Stimulated activated naive CD4-positive, alpha-beta T cell (primary cell): ENCODE measurements around the gene WLS.
"Not testable (repeated sequence)": the region's sequence is repeated elsewhere in the genome, so short reads cannot be mapped to it uniquely, and the experiment has no call there.

ENCODE experiments used
- DNase-seq, 6 experiments: peaks; one replicate each; lab custom pipeline; 2025; lab: John Stamatoyannopoulos, UW

Gene WLS

GRCh38 chr1:68232289-68233148 lies at the start of gene WLS:
WLS (minus strand) TSS chr1:68232523; CDS start chr1:68232299, 224 bp downstream.
- DNase-seq, result no peak

DNA sequence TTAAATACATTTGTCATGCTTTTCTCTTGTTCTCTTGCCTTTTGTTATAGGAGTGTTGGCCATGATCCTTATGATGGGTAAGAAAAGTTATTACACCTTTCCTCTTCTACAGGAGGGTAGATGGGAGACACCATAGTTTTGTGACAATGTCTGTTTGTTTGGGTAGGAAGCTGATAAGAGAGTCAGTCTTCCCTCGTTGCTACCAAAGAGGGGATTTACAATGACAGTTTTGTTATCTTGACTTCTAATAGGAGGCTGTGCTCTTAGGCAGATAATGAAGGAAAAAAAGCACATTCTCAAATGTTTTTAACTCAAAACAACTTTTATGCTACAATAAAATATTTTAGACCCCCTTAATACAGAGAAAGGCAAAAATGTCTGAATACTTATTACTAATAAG lies 48.0 kb upstream of the WLS start:
- DNase-seq, result no peak

- no peak for DNase-seq
These were observed 47.5 kb upstream of the WLS start for GRCh38 chr1:68279846-68280245.

DNA sequence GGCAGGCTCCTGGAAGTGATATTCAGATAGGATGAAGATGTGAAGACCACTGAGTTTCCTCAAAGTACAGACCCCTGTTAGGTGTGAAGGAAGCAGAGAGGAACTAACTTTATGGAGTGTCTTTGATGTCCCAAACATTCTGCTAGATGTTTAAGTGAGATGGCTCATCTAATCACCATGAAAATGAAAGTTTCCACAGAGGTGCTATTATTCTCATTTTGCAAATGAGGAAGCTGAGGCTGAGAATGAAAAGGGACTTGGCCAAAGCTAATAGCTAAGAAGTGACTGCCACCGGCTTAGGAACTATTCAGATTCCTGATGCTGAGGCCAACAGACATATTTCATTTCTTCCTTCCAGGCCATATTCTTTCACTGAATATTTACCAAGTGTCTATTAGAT lies 45.9 kb upstream of the WLS start:
- DNase-seq, result no peak

DNA sequence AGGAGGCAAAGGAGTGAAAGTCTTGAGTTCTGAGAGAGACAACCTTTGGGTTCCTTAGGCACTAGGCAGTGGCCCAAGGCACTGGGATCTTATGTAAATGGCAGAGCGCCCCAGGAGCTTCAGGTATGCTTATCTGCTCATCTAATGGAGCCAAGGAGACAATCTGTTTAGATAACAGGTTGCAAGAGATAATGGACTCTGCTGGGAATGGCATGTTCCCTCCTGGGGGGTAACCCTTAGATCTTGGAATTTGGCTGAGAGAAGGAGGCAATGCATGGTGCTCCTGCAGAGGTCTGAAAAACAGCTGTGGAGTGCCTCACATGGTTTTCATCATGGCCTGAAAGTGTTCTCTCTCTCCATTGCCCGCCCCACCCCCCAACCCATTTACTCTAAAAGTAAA lies 44.1 kb upstream of the WLS start:
- DNase-seq, result no peak

DNA sequence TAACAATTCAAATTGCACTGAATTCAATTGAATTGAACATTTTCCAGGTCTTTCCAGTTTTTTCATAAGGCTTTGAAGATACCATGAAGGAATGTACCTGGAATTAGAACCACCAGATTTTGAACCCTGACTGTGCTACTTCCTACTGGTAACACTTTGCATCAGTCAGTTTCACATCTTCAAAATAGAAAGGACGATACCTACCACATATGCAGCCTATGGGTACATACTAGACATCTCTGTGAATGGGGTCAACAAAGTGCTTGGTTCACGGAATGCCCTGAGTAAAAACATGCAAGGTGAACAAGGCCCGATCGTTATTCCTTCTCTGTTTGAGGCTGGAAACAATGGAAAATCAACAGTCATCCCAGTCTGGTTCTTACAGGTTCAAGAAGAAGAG lies 41.2 kb upstream of the WLS start:
- no peak for DNase-seq

DNA sequence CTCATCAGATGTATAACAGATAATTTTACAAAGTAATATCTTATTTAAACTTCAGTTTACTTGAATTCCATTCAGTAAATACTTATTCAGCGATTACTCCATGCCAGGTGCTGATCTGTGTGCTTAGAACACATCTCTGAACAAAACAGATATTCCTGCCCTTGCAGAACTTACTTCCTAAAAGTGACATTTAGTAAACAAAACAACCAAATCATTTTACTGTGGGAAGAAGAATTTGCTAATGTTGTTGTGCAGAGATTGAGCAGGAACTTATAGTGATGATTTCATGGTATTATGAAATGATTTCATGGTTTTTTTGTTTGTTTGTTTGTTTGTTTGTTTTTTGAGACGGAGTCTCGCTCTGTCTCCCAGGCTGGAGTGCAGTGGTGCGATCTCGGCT lies 39.3 kb upstream of the WLS start:
- no peak for DNase-seq

GRCh38 chr1:68270951-68271350 lies 38.6 kb upstream of the WLS start:
- DNase-seq, result no peak

GRCh38 chr1:68269637-68270430 lies 37.5 kb upstream of the WLS start:
- DNase-seq, result no peak

DNA sequence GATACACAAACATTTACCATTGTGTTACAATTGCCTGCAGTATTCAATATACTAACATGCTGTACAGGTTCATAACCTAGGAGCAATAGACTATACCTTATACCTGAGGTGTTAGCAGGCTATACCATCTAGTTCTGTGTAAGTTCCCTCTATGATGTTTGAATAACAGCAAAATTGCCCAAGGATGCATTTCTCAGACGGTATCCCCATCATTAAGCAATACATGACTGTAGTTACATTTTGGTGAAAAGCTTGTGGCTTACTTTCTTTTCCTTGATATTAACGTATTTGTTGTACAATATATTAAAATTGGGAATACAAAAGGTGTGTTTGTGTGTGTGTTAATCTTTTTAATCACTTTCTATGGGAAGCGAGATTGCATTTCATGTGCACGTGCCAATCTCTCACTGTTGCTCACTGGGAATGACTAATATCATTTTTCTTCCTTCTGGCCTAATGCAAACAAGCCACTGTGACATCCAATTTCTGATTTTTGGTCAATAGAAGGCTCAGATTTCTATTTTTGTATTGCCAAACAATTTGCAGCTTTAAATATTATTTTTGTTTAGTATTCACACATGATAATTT lies 36.7 kb upstream of the WLS start:
- no peak for DNase-seq

GRCh38 chr1:68256824-68257223 lies 24.5 kb upstream of the WLS start:
- DNase-seq, result not testable (repeated sequence)

- DNase-seq, result no peak
These were observed 23.0 kb upstream of the WLS start for GRCh38 chr1:68255301-68255700.

DNA sequence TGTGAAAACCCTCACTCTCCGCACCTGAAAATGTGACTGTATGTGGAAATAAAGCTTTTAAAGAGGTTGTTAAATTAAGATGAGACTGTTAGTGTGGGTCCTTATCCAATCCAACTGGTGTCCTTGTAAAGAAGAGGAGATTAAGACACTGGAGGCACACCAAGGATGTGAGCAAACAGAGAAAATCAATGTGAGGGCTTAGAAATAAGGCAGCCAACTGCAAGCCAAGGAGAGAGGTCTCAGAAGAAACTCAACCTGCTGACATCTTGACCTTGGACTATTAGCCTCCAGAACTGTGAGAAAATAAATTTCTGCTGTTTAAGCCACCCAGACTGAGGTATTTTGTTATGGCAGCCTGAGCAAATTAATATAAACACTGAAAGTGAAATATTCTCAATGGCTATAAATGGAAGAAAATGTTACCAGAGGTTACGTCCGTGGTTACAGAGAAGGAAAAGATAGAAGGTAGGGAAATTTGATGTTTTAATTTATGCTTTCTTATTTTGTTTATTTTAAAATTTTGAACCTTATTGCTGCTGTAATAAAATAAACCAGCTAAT lies 22.4 kb upstream of the WLS start:
- DNase-seq, result no peak

- DNase-seq, result no peak
These were observed 4.7 kb upstream of the WLS start for GRCh38 chr1:68237040-68237439.

DNA sequence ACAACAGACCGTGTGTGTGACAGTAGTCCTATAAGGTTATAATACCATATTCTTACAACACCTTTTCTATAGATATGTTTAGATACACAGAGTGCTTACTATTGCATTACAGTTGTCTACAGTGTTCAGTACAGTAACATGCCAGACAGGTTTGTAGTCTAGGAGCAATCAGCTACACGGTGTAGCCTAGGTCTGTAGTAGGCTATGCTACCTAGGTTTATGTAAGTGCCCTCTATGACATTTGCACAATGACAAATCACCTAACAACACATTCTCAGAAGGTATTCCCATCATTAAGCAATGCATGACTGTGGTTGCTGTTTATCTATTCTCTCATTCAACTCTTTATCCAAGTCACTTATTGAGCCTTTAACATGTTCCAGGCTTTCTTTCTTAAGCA lies 1.8 kb upstream of the WLS start:
- no peak for DNase-seq

GRCh38 chr1:68233202-68233601 lies 879 bp upstream of the WLS start:
- no peak for DNase-seq

DNA sequence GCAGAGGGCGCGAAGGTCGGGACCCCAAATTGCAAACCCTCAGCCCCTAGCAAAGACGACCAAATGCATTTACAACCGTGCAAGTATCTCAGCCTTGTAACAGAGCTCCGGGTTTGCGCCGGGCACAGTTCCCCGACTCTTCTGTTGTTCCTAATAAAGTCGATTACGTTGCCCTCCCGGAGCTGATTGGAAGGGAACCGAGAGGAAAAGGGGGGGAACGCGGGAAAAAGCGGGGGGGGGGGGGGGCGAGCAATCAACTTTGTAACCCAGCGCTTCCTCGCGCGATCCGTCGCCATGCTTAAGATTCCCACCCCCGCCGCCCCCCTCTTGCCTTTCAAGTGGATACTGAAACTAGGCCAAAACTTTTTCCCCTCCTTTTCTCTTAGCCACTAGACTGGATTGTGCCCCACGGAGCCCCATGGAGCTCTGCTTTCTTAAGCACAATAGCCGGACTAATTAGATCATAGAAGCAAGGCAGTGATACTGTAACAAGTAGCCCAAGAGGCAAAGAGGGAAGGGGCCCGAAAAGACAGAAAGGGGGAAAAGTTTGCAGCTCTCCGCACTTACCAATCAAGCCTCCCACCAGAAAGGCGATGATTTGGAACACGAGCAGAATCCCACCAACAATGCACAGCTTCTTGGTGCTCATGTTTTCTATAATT lies 565 bp downstream of the WLS start:
- no peak for DNase-seq

DNA sequence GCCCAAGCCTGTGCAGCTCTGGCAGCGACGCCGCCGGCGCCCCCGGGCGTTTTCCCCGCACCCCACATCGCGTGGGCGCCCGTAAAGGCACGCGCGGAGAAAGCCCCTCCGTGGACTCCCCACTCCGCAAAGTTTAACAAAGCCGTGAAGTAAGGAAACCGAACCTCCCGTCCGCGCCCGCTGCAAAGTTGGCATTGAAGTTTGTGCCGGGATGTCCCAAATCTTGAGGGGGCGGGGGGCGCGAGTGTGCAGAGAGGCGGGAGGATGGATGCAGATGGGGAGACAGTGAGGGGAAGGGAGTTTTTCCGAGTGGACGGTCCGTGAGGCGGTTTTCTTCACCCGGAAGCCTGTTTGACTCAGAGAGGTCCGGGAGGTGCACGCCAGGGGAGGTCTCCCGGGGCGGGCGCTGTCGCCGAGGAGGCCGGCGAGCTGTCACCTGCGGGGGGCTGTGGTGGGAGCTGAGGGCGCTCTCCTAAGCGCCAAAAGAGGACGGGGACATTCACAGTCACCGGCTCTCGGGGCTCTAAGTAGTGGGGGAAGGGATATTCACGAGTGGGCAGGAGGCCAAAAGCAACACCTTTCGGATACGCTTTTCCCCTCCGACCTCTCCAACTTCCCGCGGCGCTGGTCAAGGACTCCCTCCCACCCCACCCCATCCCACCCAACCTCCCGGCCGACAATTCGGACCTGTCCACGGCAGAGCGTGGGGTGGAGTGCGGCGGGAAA lies 1.3 kb downstream of the WLS start:
- DNase-seq, result no peak

- no peak for DNase-seq
These were observed 1.9 kb downstream of the WLS start for GRCh38 chr1:68230484-68230802.

DNA sequence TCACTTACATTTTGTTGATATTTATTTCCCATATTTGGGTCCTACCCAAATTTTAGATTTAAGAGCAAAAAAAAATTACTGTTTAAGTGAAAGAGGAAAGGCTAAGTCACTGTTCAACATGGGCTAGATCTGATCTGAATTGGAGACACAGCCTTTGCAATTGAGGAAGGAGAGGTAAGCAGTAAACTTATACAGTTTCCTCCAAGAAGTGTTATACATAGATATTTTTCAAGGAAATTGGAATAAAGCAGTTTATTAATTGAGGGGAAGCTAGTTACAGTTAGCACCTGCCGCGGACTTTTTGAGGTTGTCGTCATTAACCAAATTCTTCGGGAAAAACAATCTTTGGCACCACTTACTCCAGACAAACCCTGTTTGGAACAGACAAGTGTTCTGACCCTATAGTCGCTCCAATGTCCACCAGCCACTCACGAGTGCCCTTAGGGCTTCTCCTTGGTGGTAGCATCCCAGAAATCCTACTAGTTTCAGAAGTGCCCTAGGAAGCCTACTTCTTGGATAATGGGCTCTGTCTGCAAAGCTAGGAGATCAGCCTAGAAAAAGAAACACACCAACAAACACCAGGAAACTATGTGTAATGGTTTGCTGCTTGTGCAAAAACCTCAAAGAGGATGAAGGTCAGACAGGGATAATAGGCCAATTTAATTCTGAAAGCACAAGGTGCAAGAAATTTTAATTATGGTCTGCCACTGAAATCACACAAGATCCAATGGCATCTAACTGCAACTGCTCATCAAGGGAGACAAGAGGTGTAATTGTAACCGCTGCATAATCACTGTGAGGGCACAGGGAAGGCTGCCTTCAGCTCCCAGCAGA lies 2.5 kb downstream of the WLS start:
- DNase-seq, result no peak

DNA sequence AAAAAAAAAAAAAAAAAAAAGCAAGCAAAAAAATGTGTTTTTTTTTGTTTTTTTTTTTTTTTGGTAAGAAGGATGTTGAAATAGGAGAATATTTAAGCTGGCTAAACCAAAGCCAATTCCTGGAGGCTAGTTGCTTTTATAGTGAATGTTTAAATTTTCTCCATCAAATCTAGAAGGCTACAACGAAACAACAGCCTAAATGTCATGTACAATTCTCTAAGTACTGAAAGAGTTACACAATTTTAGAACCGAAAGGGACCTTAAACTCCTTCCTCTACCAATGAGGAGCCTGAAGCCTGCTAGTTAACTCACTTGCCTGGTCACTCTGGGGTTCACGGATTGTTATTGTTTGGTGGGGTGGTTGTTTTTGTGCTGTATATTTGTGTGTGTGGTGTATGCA lies 3.5 kb downstream of the WLS start:
- no peak for DNase-seq
